NCI-H774 (cell line): ENCODE results near the gene ARPP21.

Source experiments
- DNase-seq: peaks from one replicate; lab custom pipeline; 2025; lab: John Stamatoyannopoulos, UW

The ARPP21 gene

DNA sequence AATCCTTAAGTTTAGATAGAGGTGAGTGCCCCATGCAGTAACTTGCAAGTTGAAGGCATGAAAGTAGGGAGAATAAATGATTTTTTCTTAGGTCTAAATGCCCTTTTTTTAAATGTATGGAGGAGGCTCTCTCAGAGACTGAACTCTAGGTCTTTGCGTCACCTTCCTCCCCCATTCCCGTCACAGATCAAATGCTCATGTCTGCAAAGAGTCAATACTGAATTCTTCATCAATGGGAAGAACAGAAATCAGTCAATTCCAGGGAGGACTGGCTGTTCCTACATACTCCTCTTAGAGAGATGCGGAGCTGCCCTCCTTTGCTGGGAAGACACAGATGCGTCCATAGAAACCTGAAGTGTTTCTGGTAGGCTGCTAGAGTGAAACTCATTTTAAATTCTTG lies 98.2 kb downstream of the ARPP21 start:
- DNase-seq = no peak

DNA sequence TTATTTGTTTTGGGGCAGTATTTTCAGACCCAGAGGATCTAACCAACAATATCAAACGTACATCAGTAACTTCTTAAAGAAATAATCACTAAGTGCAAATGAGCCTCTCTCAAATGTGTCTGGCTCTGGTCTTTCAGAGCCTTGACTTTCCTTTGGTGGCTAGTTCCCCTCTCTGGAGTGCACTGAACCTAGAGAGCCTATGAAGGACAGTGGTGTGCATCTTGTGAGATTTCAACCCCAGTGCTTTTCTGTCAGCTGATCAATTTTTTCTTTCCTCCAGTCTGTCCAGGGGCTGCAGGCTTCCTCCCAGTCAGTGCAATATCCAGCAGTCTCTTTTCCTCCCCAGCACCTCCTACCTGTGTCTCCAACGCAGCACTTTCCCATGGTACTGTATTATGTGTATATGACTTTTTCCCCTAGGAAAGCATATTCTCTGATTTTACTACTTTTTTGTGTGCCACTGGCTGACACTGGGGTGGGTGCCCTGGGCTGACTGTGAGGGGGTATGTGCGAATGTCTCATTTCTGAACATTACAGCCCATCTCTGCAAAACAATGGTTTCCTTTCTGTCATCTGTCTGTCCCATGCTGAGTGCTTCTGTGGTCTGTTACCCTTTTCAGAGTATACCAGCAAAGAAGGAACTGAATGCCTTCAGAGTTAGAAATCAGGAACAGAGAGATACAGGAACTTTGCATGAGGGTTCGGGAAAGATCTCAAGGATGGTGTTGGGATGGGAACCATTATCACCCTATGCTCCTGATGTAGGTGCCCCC lies 98.8 kb downstream of the ARPP21 start:
- DNase-seq = no peak

- no peak for DNase-seq
Observed at GRCh38 chr3:35739181-35739809, 100.0 kb downstream of the ARPP21 start.

DNA sequence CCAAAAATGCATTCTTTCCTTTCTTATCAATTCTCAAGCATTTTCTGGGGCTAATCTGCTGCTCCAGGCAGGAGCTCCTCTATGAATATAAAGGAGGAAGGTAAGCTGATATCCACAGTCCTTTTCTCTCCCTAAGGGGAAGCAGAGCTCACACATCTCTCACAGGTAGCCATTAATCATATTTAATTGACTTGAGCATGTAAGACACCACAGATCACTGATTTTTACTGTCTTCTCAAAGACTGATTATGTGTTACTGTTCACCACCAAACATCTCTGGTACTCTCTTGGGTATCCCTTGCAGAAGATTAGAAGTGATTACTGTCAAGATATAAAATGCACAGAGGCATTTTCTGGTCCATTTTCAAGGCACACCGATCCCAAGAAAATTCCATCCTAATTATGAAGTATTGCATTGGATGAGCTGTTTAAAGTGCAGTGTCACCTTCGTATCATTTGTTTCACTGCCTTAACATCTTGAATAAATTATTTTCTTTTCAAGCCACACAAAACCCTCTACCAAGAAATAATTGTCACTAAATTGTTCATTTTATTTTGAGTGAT lies 100.7 kb downstream of the ARPP21 start:
- DNase-seq = no peak

- DNase-seq = no peak
Observed at GRCh38 chr3:35743218-35743617, 103.9 kb downstream of the ARPP21 start.

GRCh38 chr3:35744419-35744818 lies 105.1 kb downstream of the ARPP21 start:
- no peak for DNase-seq

- DNase-seq = no peak
Observed at GRCh38 chr3:35745351-35745750, 106.0 kb downstream of the ARPP21 start.

- DNase-seq = no peak
Observed at GRCh38 chr3:35745802-35746484, 106.6 kb downstream of the ARPP21 start.

DNA sequence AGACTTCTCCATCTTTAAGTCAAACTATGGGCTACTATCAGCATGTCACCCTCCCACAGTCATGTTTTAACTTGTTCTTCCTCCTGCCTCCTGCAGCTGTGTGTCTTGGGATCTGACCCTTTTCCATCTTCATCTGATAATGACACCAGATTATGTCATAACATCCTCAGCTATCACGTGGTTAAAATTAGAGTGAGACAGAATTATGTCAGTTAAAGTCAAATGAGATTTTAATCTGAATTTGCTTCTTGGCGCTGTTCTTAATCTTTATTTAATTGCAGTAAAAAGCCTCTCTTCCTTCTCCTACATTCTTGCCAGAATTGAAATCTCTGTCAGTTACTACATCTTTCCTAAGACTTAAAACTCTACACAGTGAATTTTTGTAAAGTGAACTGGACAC lies 107.2 kb downstream of the ARPP21 start:
- DNase-seq = no peak

GRCh38 chr3:35748144-35748543 lies 108.8 kb downstream of the ARPP21 start:
- no peak for DNase-seq

DNA sequence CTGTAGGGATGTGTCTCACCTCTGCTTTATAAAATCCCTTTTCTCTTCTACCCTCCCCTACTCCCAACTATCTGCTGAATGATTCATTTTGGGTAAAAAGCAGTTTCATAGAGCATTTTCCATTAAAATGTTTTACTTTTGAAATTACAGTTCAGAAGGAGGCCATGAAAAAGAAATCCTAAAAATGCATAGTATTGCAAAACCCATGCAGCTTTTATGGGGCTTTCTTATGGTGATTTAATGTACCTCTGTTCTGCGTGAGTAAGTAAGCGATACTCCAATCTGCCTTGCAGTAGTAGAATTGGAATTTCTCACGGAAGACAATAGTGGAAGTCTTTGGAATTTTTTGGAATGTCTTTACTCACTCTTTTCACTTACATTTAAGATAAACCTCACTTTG lies 111.9 kb downstream of the ARPP21 start:
- no peak for DNase-seq

DNA sequence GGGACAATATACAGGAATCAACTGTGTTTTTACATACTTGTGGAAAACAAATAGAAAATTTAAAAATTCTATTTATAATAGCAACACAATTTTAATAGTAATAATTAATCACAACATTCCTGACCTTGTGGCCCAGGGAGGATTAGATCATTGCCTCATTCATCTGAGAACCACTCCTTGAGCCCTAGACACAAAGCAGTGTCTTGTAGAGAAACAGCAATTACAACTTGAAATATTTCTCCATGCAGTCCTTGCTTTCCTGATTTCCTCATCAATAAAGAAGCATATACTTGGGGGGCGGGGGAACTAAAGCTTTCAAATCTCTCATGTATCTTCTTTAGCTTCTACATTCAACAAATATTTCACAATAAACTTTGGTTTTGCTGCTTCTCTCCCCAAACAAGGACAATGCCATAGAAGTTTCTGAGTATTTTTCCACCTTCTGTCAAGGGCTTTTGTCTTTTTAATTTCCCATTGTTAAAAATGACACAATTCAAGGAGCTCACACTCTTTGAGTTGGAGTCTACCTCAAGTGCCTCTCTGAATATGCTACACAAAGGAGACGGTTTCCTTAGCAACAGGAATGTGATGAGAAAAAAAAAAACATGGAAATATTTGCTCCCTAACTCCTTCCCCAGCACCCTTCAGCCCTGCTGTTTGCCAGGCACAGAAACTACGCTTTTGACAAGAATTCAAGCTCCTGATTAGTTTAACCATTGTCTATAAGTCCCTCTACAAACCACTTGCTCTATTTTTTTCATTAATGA lies 118.8 kb downstream of the ARPP21 start:
- no peak for DNase-seq

- DNase-seq = no peak
Observed at GRCh38 chr3:35760146-35760545, 120.8 kb downstream of the ARPP21 start.

- no peak for DNase-seq
Observed at GRCh38 chr3:35761311-35761710, 122.0 kb downstream of the ARPP21 start.

DNA sequence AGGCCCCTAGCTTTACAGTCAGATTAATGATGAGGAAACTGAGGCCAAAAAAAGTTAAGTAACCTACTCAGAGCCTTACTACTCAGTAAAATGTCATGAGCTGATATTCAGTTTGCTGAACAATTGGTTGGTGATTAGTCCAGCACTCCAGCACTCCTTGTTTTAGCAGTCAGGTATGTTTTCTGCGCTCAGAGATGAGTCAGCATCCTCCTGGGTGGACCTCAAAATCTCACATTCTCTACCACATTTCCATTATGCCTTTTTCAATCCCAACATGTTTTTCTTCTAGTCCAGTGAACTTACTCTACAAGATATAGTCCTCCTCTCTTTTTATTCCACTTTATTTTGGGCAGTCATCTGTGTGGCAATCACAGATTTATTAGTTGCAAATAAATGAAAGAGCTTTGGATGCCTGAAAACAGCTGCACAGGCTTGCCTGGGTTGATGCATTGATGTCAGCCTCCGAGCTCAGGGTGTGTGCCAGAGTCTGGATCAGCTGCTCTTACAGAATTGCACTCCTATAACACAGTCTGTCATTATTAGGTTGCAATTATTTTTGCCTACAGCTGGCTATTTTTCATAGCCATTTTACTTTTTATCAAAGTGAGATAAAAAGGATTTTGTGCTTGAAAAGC lies 133.2 kb downstream of the ARPP21 start:
- DNase-seq = no peak

- no peak for DNase-seq
Observed at GRCh38 chr3:35773417-35773816, 134.1 kb downstream of the ARPP21 start.

GRCh38 chr3:35776346-35776745 lies 137.0 kb downstream of the ARPP21 start:
- no peak for DNase-seq

DNA sequence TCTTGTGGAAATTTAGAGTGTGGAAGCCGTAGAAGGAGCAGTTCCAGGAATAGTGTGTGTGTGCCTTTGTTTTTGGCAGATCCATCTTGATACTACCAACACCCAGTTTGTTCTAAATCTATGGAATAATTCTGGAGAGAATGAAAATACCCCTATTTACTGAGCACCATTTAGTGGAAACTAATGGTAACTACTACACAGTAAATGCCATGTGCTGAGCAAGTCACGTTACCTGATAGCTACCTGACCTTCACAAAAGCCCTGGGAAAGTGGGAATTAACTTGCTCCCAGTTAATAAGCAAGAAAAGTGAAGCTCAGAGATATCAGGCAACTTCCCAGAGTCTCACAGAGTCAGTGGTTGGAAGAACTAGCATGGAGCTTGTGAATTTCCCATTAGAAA lies 137.7 kb downstream of the ARPP21 start:
- DNase-seq = no peak

- DNase-seq = no peak
Observed at GRCh38 chr3:35777563-35778554, 138.5 kb downstream of the ARPP21 start.

DNA sequence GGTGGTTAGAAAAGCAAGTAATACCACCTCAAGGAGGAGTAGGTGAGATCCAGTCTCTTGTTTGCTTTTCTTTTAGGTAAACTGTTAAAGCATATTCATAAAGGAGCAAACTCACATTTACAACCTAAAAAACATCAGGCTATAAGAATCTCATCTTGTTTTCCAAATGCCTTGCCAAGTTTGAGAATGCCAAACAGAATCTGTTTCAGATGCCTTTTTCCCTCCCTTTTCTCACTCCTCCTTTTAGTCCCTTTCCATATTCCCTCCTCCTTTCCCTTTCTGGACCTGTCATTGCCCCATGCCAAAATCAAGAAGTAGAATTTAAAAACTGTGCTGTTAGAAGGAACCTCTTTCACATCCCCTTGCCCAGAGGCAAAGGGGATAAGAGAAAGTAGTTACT lies 140.3 kb downstream of the ARPP21 start:
- no peak for DNase-seq
